HG02588 (cell line): ENCODE results near the gene HYCC1.

Experiments used
- ATAC-seq: cut with Tn5 transposase; IDR thresholded peaks from one replicate; pipeline ENCODE4 v1.9.1; 2021; ENCODE audit warnings: mild to moderate bottlenecking, moderate library complexity; ENCODE audit not compliant: unreplicated experiment

Gene HYCC1

DNA sequence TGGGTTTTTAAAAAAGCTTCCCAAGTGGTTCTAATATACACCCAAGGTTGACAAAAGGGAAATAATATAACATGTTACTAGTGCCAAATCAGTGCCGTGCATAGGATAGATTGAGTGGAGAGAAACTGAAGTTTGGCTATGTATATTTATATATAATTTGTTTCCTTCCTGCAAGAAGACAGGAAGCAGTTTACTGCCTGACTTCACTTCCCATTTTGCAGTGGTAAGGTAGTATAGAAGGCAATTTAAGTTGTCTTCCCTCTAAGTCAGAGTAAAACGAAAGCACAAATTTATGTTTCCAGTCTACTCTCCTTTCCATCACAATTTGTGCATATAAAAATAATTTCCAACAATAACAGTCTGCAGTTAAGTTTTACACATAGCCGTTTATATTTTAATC lies 3.4 kb upstream of the HYCC1 start:
- no peak for ATAC-seq

DNA sequence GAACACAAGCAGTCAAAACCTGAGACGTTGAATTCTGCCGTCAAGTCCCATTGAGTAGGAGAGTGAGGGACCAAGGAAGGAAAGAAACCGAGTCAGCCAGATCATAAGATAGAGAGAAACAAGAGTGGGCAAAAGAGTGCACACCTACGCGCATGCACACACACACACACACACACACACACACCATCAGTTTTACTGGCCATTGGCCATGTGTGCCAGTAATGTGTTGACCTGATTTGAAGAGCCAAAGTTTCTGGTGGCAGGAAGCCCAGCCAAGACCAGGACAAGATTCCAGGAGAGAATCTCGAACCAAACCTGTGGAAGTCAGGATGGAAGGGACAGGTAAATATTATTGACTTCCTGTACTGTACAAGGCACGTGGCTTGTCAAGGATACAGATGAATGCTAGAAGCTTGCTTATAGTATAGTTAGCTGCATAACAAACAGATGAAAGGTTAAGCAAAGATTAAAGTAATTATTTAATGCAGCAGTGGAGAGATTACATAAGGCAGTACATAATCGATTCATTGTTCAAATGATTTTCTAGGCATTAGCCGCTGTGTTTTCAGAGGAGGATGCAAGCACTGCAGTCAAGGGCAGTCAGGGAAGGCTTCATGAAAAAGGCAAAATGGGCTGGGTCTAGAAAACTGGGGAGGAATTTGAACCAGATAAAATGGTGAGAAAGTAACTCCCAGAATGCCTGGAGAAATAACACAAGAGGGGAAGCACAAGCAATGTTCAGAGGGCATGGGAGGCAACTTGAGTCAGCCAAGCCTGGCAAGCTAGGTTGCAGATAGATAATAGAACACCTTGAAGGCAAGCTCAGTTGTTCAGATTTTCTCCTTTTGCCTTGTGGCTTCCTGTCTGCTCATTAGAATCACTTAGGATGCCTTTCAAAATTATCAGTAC lies 2.7 kb upstream of the HYCC1 start:
- no peak for ATAC-seq

GRCh38 chr7:23014681-23015080 lies 751 bp upstream of the HYCC1 start:
- no peak for ATAC-seq

GRCh38 chr7:23012908-23013714 lies 819 bp downstream of the HYCC1 start:
- ATAC-seq = peak; percentile 9

- ATAC-seq = no peak
Observed at GRCh38 chr7:23012186-23012585, 1.7 kb downstream of the HYCC1 start.

- ATAC-seq = no peak
Observed at GRCh38 chr7:23011222-23011924, 2.6 kb downstream of the HYCC1 start.

DNA sequence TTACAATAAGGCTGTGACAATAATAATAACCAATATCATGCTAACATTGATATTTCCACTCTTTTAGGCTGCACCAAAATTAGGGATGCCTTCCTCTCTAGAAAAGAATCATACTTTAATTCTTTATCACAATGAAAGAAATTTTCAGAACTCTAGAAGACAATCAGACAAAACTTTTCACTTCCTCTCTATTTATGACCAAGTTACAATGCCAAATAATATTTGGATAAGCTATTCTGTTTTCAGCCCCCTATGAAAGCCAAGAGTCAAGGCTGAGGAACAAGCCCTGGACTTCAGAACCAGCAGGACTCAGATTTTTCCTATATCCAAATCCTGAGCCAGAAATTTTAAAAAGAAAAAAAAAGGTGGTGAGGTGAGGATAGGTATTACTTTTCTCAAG lies 4.6 kb downstream of the HYCC1 start:
- no peak for ATAC-seq

DNA sequence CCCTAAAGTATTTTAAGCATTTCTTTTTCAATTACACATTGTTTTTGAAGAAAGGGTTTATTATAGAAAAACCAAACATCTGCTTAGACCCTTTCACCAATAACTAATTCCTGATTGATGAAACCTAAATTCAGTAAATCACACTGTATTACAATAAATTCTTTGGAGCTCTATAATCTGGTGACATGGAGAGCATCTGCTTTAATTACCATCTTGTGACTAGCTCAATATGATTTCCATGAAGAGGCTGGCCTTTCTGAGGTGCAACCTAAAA lies 9.7 kb downstream of the HYCC1 start:
- ATAC-seq = no peak

DNA sequence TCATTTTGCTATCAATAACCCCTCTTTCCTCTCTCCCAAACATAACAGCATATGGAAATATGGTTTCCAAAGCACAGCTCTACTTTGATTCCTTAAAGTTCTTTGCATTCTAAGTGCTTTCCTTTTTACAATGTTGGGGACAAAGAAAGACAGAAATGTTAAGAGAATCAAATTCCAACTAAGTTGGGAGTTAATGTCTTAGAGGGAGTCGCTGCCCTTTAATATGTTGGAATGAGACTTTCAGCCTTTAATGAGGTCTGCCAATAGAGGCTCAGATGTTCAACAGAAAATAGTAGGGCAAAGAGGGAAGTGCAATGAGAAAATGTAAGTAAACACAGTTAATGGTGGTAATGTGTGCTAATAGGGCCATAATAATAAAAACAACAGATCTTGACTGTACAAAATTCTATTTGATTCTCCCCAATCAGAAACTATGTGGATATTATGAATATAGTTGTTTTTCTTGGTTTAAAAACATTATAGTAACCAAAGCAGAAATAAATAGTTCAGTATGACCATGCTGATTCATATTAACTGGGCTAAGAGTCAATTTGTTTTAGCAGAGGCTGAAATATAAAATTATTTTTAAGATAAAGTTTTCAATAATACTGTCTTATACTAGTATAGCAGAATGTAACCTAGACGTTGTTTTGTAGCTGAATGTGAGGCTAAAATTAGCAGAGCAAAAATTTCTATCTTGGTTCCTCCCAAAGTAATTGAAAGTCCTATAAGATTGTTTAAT lies 10.3 kb downstream of the HYCC1 start:
- ATAC-seq = no peak

GRCh38 chr7:23002698-23003097 lies 11.2 kb downstream of the HYCC1 start:
- no peak for ATAC-seq

DNA sequence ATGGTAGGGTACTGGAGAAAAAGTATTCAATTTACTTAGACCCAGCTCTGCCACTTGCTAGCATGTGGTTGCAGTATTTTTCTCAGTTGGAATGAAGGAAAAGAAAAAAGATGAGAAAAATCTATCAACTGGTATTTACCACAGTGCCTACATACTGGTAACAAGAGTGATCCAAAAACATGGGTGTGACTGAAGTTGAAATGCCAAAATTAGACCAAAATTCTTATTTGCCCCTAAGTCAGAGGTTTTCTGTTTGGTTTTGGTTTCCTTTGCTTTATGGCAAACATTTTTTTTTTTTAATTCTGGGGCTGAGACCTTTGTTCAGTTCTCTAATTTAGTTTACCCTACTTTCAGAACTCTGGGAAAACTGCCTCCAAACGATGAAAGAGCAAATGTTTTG lies 12.3 kb downstream of the HYCC1 start:
- no peak for ATAC-seq

- ATAC-seq = no peak
Observed at GRCh38 chr7:23000597-23001360, 13.2 kb downstream of the HYCC1 start.

- no peak for ATAC-seq
Observed at GRCh38 chr7:22998519-22998896, 15.4 kb downstream of the HYCC1 start.

- no peak for ATAC-seq
Observed at GRCh38 chr7:22997871-22998518, 15.9 kb downstream of the HYCC1 start.

GRCh38 chr7:22996470-22996869 lies 17.5 kb downstream of the HYCC1 start:
- no peak for ATAC-seq

- ATAC-seq = no peak
Observed at GRCh38 chr7:22995011-22995410, 18.9 kb downstream of the HYCC1 start.

DNA sequence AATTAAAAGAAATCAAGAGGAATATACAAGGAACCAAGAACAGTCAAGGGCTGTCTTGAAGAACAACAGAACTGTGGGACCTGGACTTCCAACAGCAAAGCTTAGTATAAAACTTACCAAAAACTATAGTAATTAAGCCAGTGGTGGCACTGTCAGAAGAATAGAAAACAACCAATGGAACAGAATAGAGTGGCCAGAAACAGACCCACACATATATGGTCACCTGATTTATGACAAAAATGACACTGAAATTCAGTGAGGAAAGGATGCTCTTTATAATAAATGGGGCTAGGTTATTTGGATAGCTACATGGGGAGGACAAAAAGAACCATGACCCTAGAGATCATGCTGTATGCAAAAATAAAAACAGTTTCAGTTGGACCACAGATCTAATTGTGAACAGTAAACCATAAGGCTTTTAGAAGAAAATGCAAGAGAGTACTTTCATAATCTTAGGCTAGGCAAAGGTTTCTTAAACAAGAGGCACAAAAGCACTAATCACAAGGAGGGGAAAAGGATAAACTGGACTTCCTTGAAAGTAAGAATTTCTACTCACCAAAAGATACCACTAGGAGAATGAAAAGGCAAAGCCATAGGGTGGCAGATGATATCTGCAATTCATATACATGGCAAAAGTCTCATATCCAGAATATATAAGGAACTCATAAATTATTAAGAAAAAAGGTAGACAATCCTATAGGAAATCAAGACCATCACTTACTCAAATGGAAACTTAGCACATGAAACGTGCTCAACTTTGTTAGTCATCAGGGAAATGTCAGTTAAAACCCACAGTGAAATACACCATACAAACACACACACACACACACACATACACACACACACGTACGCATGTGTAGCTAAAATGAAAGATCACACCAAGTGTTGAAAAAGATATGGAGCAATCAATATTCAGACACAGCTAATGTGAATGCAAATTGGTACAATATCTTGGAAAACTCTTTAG lies 20.8 kb downstream of the HYCC1 start:
- peak; percentile 75 for ATAC-seq

DNA sequence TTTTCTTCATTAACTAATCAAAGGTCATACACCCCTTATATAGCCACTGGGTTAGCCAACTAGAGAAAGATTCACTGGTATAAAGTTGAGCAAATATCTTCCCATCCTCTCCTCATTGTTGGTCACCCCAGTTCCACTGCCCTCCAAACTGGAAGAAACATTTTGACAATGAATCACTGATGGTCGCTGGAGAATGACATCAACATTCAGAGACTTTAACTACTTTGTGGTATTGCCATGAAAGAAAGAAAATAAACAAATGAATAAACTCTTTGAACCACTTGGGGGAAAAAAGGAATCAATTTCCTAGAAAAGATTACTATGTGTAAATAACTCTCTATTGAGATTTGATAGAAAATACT lies 23.4 kb downstream of the HYCC1 start:
- ATAC-seq = no peak
